ENCODE measurements around the gene PLA2G4B.

Gene PLA2G4B

DNA sequence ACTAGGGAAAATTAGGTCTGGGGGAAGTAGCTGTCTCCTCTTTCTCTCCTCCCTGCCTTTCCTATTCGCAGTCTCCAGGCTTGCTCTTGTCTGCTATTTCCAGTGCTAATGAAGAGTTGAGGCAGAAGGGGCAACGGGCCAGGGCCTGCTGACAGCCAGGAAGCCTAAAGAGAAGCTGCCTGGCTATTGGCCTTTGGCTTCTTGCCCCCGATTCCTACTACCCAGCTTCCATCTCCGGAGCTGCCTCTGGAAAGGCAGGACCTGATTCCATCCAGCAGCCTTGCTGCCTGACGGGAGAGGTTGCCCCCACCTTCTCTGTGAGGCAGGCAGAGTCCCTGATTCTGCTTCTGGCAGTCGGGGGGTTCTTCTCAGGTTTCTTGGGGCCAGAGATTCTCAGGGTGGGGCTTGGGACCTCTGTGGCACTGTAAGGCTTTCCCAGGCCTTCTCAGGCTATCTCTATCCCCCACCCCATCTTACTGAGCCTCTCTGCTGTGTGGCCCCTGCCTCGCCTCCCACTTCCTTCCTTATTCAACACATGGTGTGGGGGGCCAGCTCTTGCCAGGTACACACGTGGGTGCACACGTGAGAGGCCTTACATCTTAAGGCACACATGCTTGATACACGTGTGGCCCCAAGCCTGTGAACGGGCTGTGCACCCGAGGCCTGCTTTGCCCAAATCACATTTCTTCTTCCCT is 29.0 kb upstream of the PLA2G4B start:
- DNase-seq (ENCODE audit: low read depth), result no peak
- Histone ChIP-seq H3K36me3 (ENCODE audit: control insufficient read depth, insufficient read depth, low read length, severe bottlenecking) (peaks cover 15% of the 10 kb centered on the region), H3K9me3 (ENCODE audit: control insufficient read depth, low read length) (no peaks in the 10 kb centered on the region), H3K4me3 (ENCODE audit: low read length) (no peak overlapping the region), H3K9ac (ENCODE audit: low read length) (peak overlapping the region; percentile 38), H3K27me3 (replicated peaks; ENCODE audit: control insufficient read depth, insufficient read depth, low read length) (no peaks in the 10 kb centered on the region), H3K4me1 (ENCODE audit: control insufficient read depth, insufficient read depth, low read length) (peaks cover 8% of the 10 kb centered on the region)

DNA sequence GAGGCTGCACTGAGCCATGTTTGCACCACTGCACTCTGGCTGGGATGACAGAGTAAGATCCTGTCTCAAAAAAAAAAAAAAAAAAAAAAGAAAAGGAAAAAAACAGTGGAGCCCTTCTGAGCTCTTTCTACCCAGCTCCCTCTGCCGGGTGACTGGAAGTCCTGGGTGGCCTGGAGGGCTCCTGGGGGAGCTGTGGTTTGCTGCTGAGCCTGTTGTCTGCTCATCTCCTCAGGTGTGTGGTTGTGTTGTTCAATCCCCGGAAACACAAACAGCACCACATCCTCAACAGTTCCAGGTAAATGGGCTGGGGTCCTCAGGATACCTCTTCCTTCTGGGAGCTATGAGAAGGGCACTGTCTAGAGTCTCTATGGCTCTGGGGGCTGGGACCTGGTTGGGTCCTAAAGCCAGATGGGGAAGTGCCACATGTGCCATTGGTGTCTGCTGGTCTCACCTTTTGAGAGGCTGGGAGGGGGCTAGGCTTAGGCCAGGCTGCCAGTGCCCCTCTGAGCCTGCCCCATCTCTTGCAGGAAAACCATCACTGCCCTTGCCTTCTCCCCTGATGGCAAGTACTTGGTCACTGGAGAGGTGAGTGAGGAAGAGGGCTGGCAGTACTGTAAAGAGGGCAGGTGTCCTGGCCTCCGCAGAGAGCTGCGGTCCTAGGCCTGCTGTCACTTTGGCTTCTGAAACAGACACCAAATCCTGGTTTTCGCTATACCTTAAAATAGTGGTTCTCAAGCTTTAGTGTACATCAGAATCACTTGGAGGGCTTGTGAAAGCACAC is 27.8 kb upstream of the PLA2G4B start:
- peaks cover 26% of the 10 kb centered on the region for H3K36me3 ChIP-seq (ENCODE audit: control insufficient read depth, insufficient read depth, low read length, severe bottlenecking)
- H3K4me1 ChIP-seq (ENCODE audit: control insufficient read depth, insufficient read depth, low read length), result peaks cover 8% of the 10 kb centered on the region
- no peaks in the 10 kb centered on the region for H3K27me3 ChIP-seq (replicated peaks; ENCODE audit: control insufficient read depth, insufficient read depth, low read length)
- H3K9me3 ChIP-seq (ENCODE audit: control insufficient read depth, low read length), result no peaks in the 10 kb centered on the region
- H3K9ac ChIP-seq (ENCODE audit: low read length), result no peak overlapping the region
- DNase-seq (ENCODE audit: low read depth), result no peak
- H3K4me3 ChIP-seq (ENCODE audit: low read length), result no peak overlapping the region

DNA sequence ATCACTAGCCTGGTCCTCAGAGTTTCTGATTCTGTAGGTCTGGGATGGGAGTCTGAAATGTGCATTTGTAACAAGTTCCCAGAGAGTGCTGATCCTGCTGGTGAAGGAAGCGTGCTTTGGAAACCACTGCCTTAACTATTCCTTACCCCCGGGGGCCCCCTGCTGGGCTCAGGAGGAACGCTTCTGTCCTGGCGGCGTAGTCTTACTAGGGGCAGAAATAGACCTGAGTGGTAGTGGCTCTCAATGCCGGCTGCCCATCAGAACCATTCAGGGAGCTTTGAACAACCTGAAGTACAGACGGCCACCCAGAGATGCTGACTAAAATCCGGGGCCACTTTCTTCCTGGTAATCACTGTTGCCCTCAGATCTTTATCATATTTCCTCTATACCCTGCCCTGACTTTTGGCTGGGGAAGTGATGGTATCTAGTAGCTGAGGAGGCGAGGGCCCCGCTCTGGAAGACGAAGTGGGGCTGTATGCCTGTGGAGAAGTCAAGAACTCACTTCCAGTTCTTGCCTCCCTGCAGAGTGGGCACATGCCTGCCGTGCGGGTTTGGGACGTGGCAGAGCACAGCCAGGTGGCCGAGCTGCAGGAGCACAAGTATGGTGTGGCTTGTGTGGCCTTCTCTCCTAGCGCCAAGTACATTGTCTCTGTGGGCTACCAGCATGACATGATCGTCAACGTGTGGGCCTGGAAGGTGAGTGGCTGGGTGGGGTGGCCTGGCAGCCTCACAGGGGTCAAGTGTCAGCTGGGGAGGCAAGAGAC is 27.0 kb upstream of the PLA2G4B start:
- DNase-seq (ENCODE audit: low read depth), result peak; percentile 95
- Histone ChIP-seq H3K4me3 (ENCODE audit: low read length) (no peak overlapping the region), H3K9ac (ENCODE audit: low read length) (no peak overlapping the region), H3K4me1 (ENCODE audit: control insufficient read depth, insufficient read depth, low read length) (peaks cover 8% of the 10 kb centered on the region), H3K27me3 (replicated peaks; ENCODE audit: control insufficient read depth, insufficient read depth, low read length) (no peaks in the 10 kb centered on the region), H3K36me3 (ENCODE audit: control insufficient read depth, insufficient read depth, low read length, severe bottlenecking) (peaks cover 33% of the 10 kb centered on the region), H3K9me3 (ENCODE audit: control insufficient read depth, low read length) (no peaks in the 10 kb centered on the region)

DNA sequence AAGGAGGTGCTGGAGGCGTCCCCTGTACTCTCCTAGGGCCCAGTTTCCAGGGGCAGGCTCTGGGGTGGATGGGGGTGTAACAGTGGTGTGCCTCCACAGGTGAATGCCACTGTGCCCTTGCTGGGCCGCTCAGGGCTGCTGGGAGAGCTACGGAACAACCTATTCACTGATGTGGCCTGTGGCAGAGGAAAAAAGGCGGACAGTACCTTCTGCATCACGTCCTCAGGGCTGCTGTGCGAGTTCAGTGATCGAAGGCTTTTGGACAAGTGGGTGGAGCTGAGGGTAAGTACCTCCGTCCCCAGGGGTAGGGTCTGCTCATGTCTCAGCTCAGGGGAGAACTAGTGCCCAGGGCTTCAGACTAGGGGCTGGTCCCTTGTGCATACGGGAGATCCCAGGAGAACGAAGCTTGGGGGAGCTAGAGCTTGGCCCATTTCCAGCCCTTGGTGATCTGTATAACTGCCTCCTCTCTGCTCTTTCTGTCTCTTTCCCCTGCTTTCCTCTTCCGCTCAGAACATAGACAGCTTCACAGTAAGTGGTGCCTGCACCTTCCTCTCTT is 25.7 kb upstream of the PLA2G4B start:
- Histone ChIP-seq H3K27me3 (replicated peaks; ENCODE audit: control insufficient read depth, insufficient read depth, low read length) (no peaks in the 10 kb centered on the region), H3K9me3 (ENCODE audit: control insufficient read depth, low read length) (no peaks in the 10 kb centered on the region), H3K9ac (ENCODE audit: low read length) (no peak overlapping the region), H3K4me1 (ENCODE audit: control insufficient read depth, insufficient read depth, low read length) (peaks cover 8% of the 10 kb centered on the region), H3K36me3 (ENCODE audit: control insufficient read depth, insufficient read depth, low read length, severe bottlenecking) (peaks cover 46% of the 10 kb centered on the region), H3K4me3 (ENCODE audit: low read length) (no peak overlapping the region)
- no peak for DNase-seq (ENCODE audit: low read depth)

DNA sequence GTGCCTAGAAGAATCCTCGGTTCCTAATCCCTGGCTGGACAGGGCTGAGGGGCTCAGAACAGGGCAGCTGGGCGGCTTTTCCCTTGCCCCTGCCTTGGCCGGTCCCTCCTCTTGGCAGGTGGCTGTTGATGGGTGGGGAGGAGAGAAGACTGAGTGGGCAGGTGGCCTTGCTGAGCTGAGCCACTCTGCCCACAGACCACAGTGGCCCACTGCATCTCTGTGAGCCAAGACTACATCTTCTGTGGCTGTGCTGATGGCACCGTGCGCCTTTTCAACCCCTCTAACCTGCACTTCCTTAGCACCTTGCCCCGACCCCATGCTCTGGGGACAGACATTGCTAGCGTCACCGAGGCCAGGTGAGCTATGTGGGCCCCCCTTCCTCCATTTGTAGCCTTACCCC is 25.2 kb upstream of the PLA2G4B start:
- no peaks in the 10 kb centered on the region for H3K9me3 ChIP-seq (ENCODE audit: control insufficient read depth, low read length)
- no peaks in the 10 kb centered on the region for H3K27me3 ChIP-seq (replicated peaks; ENCODE audit: control insufficient read depth, insufficient read depth, low read length)
- DNase-seq (ENCODE audit: low read depth), result no peak
- H3K4me1 ChIP-seq (ENCODE audit: control insufficient read depth, insufficient read depth, low read length), result peaks cover 8% of the 10 kb centered on the region
- H3K36me3 ChIP-seq (ENCODE audit: control insufficient read depth, insufficient read depth, low read length, severe bottlenecking), result peaks cover 51% of the 10 kb centered on the region
- H3K4me3 ChIP-seq (ENCODE audit: low read length), result no peak overlapping the region
- no peak overlapping the region for H3K9ac ChIP-seq (ENCODE audit: low read length)

DNA sequence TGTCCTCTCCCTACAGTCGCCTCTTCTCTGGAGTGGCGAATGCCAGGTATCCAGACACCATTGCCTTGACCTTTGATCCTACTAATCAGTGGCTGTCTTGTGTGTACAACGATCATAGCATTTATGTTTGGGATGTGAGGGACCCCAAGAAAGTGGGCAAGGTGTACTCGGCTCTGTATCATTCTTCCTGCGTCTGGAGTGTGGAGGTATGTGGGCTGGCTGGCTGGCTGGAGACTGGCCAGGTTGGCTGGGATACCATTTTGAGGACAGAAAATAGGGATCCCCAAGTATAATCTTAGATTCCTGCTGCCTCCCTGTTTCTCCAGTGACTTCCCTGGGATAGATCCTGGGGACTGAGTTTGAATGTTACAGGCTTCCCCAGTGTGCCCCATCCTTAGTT is 24.1 kb upstream of the PLA2G4B start:
- no peak for DNase-seq (ENCODE audit: low read depth)
- H3K36me3 ChIP-seq (ENCODE audit: control insufficient read depth, insufficient read depth, low read length, severe bottlenecking), result peaks cover 62% of the 10 kb centered on the region

DNA sequence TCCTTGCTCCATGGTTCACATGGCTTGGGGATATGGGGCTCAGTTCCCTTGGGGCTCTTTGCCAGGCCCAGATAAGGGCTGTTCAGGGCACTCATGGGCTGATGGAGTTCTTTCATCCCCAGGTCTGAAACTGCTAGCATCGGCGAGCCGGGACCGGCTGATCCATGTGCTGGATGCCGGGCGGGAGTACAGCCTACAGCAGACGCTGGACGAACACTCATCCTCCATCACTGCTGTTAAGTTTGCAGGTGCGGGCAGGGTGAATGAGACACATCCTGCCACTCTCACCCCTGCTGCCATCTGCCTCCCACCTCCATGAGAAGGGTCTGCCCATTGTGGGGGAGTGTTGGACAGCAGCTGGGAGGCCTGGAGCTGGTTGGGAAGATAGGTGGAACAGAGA is 21.9 kb upstream of the PLA2G4B start:
- Histone ChIP-seq H3K27me3 (replicated peaks; ENCODE audit: control insufficient read depth, insufficient read depth, low read length) (no peaks in the 10 kb centered on the region), H3K9ac (ENCODE audit: low read length) (no peak overlapping the region), H3K4me3 (ENCODE audit: low read length) (no peak overlapping the region), H3K36me3 (ENCODE audit: control insufficient read depth, insufficient read depth, low read length, severe bottlenecking) (peaks cover 84% of the 10 kb centered on the region), H3K9me3 (ENCODE audit: control insufficient read depth, low read length) (no peaks in the 10 kb centered on the region), H3K4me1 (ENCODE audit: control insufficient read depth, insufficient read depth, low read length) (no peaks in the 10 kb centered on the region)
- no peak for DNase-seq (ENCODE audit: low read depth)

More for the DNA sequence above, 24.1 kb upstream of the PLA2G4B start:
- Histone ChIP-seq H3K27me3 (replicated peaks; ENCODE audit: control insufficient read depth, insufficient read depth, low read length) (no peaks in the 10 kb centered on the region), H3K4me1 (ENCODE audit: control insufficient read depth, insufficient read depth, low read length) (peaks cover 2% of the 10 kb centered on the region), H3K4me3 (ENCODE audit: low read length) (no peak overlapping the region), H3K9me3 (ENCODE audit: control insufficient read depth, low read length) (no peaks in the 10 kb centered on the region), H3K9ac (ENCODE audit: low read length) (no peak overlapping the region)

DNA sequence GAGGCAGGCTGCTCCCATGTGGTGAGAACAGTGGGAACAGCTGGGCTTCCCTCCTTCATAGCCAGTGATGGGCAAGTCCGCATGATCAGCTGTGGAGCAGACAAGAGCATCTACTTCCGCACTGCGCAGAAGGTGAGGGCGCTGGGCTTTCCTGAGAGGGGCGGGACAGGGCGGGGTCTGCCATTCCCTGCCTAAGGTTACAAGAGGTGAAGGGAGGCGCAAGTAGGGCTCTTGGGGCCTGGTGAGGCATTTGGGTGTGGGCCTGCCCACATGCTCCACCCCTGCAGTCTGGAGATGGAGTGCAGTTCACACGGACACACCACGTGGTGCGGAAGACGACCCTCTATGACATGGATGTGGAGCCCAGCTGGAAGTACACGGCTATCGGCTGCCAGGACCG is 21.3 kb upstream of the PLA2G4B start:
- Histone ChIP-seq H3K36me3 (ENCODE audit: control insufficient read depth, insufficient read depth, low read length, severe bottlenecking) (peaks cover 85% of the 10 kb centered on the region), H3K4me3 (ENCODE audit: low read length) (no peak overlapping the region), H3K9ac (ENCODE audit: low read length) (no peak overlapping the region), H3K9me3 (ENCODE audit: control insufficient read depth, low read length) (no peaks in the 10 kb centered on the region), H3K27me3 (replicated peaks; ENCODE audit: control insufficient read depth, insufficient read depth, low read length) (no peaks in the 10 kb centered on the region), H3K4me1 (ENCODE audit: control insufficient read depth, insufficient read depth, low read length) (no peaks in the 10 kb centered on the region)
- DNase-seq (ENCODE audit: low read depth), result no peak

DNA sequence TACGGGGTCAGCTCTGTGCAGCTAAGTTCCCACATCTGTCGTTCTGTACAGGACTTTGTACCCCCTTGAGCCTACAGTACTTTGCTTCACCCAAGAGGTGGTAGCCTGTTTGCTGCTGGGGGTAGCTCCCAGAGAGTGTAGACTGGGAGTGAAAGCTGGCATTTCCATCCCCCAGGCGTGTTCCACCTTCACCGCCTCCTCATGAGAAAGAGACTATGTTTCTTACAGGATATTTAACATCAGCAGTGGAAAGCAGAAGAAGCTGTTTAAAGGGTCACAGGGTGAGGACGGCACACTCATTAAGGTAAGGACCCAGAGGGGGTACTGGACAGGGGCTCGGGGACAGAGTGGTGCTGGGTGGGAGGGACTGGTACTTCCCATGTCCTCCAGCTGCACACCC is 20.9 kb upstream of the PLA2G4B start:
- Histone ChIP-seq H3K27me3 (replicated peaks; ENCODE audit: control insufficient read depth, insufficient read depth, low read length) (no peaks in the 10 kb centered on the region), H3K36me3 (ENCODE audit: control insufficient read depth, insufficient read depth, low read length, severe bottlenecking) (peaks cover 85% of the 10 kb centered on the region), H3K4me1 (ENCODE audit: control insufficient read depth, insufficient read depth, low read length) (no peaks in the 10 kb centered on the region), H3K9ac (ENCODE audit: low read length) (no peak overlapping the region), H3K9me3 (ENCODE audit: control insufficient read depth, low read length) (no peaks in the 10 kb centered on the region), H3K4me3 (ENCODE audit: low read length) (no peak overlapping the region)
- DNase-seq (ENCODE audit: low read depth), result no peak

DNA sequence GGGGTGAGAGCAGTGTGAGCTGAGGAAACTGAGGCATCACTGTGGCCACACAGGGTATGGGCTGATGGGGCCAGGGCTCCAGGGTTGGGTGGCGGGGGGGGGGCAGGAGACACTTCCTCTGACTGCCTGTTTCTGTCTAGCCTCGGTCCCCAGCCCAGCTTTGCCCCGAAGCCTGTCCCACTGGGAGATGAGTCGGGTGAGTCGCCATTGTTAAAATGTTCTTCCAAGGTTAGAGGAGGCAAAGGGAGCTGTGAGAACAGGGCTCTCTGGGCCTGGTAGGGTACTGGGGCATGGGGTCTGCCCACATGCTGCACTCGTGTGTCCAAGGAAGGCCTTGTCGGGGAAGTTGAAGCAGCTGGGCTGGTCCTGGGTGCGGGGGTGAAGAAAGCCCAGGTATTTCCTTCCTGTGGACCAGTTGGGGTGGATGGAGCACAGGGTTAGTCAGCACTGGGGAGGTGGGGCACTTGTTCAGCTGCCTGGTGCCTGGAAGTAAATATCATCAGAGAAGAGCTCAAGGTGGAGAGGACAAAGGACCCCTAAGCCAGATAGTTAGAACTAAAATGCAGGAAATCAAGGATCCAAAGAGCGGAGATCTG is 19.1 kb upstream of the PLA2G4B start:
- Histone ChIP-seq H3K9me3 (ENCODE audit: control insufficient read depth, low read length) (no peaks in the 10 kb centered on the region), H3K4me3 (ENCODE audit: low read length) (no peak overlapping the region), H3K9ac (ENCODE audit: low read length) (no peak overlapping the region), H3K27me3 (replicated peaks; ENCODE audit: control insufficient read depth, insufficient read depth, low read length) (no peaks in the 10 kb centered on the region), H3K4me1 (ENCODE audit: control insufficient read depth, insufficient read depth, low read length) (no peaks in the 10 kb centered on the region), H3K36me3 (ENCODE audit: control insufficient read depth, insufficient read depth, low read length, severe bottlenecking) (peaks cover 94% of the 10 kb centered on the region)
- no peak for DNase-seq (ENCODE audit: low read depth)

Measured in adipocyte (in vitro differentiated cells).